NB4 (cell line): ENCODE results near the gene SPATA3.

Experiments
- DNase-seq: peaks from one replicate; pipeline ENCODE4 v3.0.0; 2010; ENCODE audit warnings: low read depth
- H3K4me3 ChIP-seq: one replicate; pipeline ENCODE4 v1.5.1; 2011; ENCODE audit warnings: mild to moderate bottlenecking, low read depth, low read length, moderate library complexity
- CTCF ChIP-seq: IDR thresholded peaks from one replicate; pipeline ENCODE4 v1.5.1; 2012; ENCODE audit warnings: low read depth, low read length
- MAX ChIP-seq: IDR thresholded peaks from 2 replicates; pipeline ENCODE4 v1.6.1; 2011; ENCODE audit warnings: low read depth, low read length
- MYC ChIP-seq: IDR thresholded peaks from 2 replicates; pipeline ENCODE4 v1.6.1; 2011; ENCODE audit warnings: low read depth, low read length
- POLR2A ChIP-seq: IDR thresholded peaks from 2 replicates; pipeline ENCODE4 v1.6.1; 2011; ENCODE audit warnings: mild to moderate bottlenecking; ENCODE audit not compliant: insufficient read length; ENCODE audit errors: extremely low read depth

The SPATA3 gene

GRCh38 chr2:230981704-230982103 lies 14.2 kb upstream of the SPATA3 start:
- H3K4me3 ChIP-seq, result no peak overlapping the region
- TF ChIP-seq CTCF, result no peak
- TF ChIP-seq POLR2A, result no peak
- TF ChIP-seq MYC, result no peak
- TF ChIP-seq MAX, result no peak
- DNase-seq, result no peak

- H3K4me3 ChIP-seq, result no peak overlapping the region
- TF ChIP-seq MYC (no peak), CTCF (no peak), POLR2A (no peak), MAX (no peak)
- DNase-seq, result no peak
Measured at GRCh38 chr2:230982126-230982525, 13.8 kb upstream of the SPATA3 start.

GRCh38 chr2:230982528-230982927 lies 13.4 kb upstream of the SPATA3 start:
- no peak for TF ChIP-seq POLR2A
- no peak for TF ChIP-seq MAX
- no peak for TF ChIP-seq CTCF
- no peak for TF ChIP-seq MYC
- no peak for DNase-seq

GRCh38 chr2:230983566-230983965 lies 12.4 kb upstream of the SPATA3 start:
- TF ChIP-seq MAX (no peak), CTCF (no peak), MYC (no peak), POLR2A (no peak)
- no peak for DNase-seq
- no peak overlapping the region for H3K4me3 ChIP-seq

More at GRCh38 chr2:230982528-230982927, 13.4 kb upstream of the SPATA3 start:
- no peak overlapping the region for H3K4me3 ChIP-seq

GRCh38 chr2:230984393-230985220 lies 11.3 kb upstream of the SPATA3 start:
- TF ChIP-seq CTCF (no peak), POLR2A (no peak), MYC (no peak), MAX (no peak)
- no peak overlapping the region for H3K4me3 ChIP-seq
- no peak for DNase-seq
